Stromal cell of bone marrow (primary cell): ENCODE data around the gene PDXK.

ENCODE experiments used
- DNase-seq: peaks from one replicate; pipeline ENCODE4 v3.0.0-alpha.2; 2012; ENCODE audit warnings: low read depth

Gene PDXK

GRCh38 chr21:43803558-43804300 lies 84.8 kb downstream of the PDXK start:
- no peak for DNase-seq

GRCh38 chr21:43805275-43805800 lies 86.4 kb downstream of the PDXK start:
- DNase-seq: no peak

- DNase-seq: no peak
These were observed 87.2 kb downstream of the PDXK start for GRCh38 chr21:43806017-43806710.

- DNase-seq: no peak
These were observed 89.4 kb downstream of the PDXK start for GRCh38 chr21:43808367-43808766.

- DNase-seq: no peak
These were observed 89.9 kb downstream of the PDXK start for GRCh38 chr21:43808832-43809251.

GRCh38 chr21:43809346-43809799 lies 90.4 kb downstream of the PDXK start:
- DNase-seq: no peak

- DNase-seq: no peak
These were observed 91.0 kb downstream of the PDXK start for GRCh38 chr21:43809853-43810504.

- DNase-seq: peak; percentile 27
These were observed 91.8 kb downstream of the PDXK start for GRCh38 chr21:43810505-43811261.

- DNase-seq: no peak
These were observed 92.6 kb downstream of the PDXK start for GRCh38 chr21:43811262-43812105.
